Measurements from ENCODE around the gene SENP2.
A peak's percentile ranks its signal among the peaks of the same experiment; 100 is the strongest.
"Not testable (repeated sequence)": the region's sequence is repeated elsewhere in the genome, so short reads cannot be mapped to it uniquely, and the experiment has no call there.

Gene SENP2

DNA sequence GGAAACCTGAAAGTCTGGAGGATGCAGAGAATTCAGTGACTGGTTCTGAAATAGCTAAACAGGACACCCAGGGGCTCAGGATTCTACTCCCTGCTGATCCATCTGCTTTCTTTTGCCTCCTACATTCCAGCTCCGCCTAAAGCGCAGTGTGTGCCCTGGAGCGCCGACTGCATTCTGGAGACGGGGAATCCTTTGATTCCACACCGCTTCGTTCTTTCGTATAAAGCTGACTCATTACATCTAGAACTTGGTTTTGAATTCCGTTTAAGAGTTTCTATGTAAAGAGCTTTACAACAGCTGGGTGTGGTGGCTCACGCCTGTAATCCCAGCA lies 61.8 kb downstream of the SENP2 start:
- DNase-seq (ENCODE audit: low read depth) = no peak

- no peak for DNase-seq (ENCODE audit: low read depth)
Measured at GRCh38 chr3:185648396-185648795, 62.3 kb downstream of the SENP2 start.

- DNase-seq (ENCODE audit: low read depth) = no peak
Measured at GRCh38 chr3:185649414-185649813, 63.3 kb downstream of the SENP2 start.

DNA sequence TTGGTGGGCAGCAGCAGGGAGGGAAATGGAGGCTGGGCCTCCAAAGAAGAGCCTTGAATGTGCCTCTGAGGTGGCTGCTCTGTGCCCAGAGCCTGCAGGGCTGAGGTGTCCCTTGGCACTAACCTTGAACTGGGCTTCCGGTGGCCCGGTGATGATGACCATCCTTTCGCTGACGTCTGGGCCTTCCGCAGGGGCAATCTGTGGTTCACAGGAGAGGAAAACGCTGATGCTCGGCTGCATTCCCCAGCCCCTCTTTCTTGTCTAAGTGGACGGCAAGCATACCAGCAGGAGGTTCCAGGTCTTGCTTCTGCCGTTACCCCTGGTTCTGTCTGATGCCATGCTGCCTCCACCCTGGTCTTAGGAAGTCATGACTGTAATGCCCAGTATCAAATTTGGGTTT lies 65.9 kb downstream of the SENP2 start:
- DNase-seq (ENCODE audit: low read depth) = no peak

DNA sequence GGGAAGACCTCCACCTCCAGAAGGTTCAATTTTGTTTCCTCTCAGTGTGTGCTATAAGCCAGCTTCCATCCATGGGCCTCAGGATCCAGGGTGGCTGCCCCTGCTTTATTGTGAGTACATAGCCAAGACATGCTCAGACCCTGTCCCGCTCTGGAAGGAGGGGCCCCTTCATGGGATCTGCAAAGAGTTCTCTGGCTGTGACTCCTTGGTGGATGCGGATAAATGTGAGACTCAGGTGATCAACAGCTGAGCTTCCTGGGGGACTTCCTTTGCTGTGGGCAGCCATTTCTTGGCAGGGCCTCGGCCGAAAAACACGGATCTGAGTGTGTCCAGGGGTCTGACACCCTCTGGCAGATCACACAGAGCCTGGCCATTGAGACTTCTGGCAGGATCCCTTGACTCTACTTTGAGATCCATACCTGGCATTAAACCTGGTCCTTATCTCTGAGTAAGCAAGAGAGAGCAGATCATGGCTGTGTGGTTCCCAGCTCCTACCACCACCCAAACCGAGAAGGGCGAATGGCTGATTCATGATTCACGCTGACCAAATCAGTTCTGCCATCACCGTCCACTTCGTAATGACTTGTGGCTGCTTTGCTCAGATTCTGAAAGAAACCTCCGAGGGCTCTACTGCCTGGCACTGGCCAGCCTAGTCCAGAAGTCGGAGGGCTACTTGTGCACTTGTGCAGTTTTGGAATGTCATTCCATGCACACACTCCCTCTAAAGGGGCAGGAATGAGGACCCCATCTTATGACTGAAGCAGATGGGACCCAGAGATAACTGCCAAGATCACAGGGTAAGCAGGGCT lies 68.1 kb downstream of the SENP2 start:
- DNase-seq (ENCODE audit: low read depth) = no peak

DNA sequence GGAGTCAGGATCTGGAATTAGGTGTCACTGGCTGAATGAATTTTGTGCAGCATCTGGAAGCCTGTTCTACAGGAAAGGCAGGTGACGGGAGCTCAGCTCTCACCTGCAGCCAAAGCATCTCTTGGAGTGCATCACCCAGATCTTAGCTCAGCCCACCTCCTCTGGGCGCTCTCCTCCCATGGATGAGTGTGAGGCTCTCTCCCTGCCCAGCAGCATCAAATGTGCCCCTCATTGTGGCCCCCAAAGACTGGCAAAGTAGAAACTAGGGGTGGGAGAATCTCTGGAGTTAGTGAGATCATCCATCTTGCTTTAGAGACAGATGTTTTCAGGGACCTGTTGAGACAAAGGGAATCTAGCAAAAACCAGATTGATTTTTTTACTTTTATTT lies 68.7 kb downstream of the SENP2 start:
- DNase-seq (ENCODE audit: low read depth) = no peak

- no peak for DNase-seq (ENCODE audit: low read depth)
Measured at GRCh38 chr3:185655426-185656320, 69.6 kb downstream of the SENP2 start.

- no peak for DNase-seq (ENCODE audit: low read depth)
Measured at GRCh38 chr3:185656321-185656840, 70.3 kb downstream of the SENP2 start.

DNA sequence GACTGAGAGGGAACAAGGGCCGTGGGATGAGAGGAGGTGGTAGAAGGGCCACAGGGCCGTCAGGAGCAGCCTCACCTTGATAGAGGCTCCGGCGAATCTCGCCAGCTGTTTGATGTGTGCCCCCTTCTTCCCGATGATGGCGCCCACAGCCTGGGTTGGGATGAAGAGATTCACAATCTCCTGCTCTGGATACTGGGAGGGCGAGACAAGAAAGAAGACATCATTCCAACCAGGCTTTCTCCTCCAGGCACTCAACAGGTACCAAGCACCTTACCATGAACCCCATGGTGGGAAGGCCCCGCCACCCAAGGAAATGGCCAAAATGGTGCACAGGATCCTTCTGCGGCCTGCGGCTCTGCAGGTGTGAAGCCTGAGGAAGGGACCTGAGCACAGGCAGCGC lies 71.1 kb downstream of the SENP2 start:
- no peak for DNase-seq (ENCODE audit: low read depth)

DNA sequence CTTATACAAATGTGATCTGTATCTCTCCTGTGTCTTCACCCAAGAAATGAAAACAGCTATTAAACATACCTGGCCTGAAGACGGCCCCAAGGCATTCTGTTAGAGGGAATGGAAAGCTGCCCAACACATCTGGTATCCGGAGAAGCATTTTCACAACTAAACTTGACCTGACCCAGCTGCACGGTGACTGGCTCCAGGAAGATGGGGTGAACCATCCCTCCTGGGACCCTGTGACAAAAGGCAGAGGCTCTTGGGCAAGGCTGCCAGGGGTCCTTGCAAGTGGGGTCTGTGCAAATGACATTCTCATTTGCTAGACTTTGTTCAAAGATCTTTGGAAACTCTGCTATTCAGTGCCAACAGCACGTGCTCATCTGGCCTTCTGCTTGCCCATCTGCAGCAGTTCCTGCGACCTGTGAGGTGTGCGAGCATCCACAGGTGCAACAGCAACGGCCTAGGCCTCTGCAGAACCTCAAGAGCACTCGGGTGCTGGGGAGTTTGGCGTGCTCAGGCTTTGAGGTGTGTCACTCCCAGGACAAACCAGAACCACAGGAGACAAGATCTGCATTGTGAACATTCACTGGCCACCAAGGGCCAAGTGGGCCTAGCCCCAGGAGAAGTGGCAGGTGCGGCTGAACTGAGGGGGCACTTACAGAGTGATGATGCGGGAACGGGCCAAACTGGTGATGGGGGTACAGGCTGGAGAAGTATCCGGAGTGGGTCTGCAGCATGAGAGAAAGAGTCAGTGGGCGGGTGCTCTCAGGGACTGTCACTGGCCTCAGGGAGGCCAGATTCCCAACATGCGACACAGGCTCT lies 71.8 kb downstream of the SENP2 start:
- DNase-seq (ENCODE audit: low read depth) = no peak

- DNase-seq (ENCODE audit: low read depth) = no peak
Measured at GRCh38 chr3:185658504-185658912, 72.4 kb downstream of the SENP2 start.

GRCh38 chr3:185658943-185659342 lies 72.8 kb downstream of the SENP2 start:
- no peak for DNase-seq (ENCODE audit: low read depth)

GRCh38 chr3:185659942-185660921 lies 74.1 kb downstream of the SENP2 start:
- peak; percentile 18 for DNase-seq (ENCODE audit: low read depth)

GRCh38 chr3:185661296-185661695 lies 75.2 kb downstream of the SENP2 start:
- not testable (repeated sequence) for DNase-seq (ENCODE audit: low read depth)

- DNase-seq (ENCODE audit: low read depth) = no peak
Measured at GRCh38 chr3:185661772-185662171, 75.7 kb downstream of the SENP2 start.

DNA sequence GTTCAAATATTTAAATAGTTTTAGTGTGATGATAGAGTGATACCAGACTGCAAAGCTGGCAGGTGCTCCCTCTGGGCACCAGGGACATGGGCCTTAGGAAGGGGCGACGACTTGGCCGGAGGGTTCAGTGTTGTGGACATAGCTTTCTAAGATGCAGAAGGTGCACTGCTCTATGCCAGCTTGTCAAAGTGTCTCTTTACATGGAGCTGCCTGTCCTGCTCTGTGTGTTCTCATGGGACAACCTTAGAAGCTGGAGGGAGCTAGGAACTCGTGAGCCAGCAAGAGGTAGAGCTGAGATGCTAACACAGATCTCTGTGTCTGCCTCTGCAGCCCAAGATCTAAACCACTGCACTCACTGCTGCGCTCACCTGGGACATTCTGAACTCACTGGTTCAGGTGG lies 77.8 kb downstream of the SENP2 start:
- DNase-seq (ENCODE audit: low read depth) = no peak

- no peak for DNase-seq (ENCODE audit: low read depth)
Measured at GRCh38 chr3:185667574-185667973, 81.5 kb downstream of the SENP2 start.

DNA sequence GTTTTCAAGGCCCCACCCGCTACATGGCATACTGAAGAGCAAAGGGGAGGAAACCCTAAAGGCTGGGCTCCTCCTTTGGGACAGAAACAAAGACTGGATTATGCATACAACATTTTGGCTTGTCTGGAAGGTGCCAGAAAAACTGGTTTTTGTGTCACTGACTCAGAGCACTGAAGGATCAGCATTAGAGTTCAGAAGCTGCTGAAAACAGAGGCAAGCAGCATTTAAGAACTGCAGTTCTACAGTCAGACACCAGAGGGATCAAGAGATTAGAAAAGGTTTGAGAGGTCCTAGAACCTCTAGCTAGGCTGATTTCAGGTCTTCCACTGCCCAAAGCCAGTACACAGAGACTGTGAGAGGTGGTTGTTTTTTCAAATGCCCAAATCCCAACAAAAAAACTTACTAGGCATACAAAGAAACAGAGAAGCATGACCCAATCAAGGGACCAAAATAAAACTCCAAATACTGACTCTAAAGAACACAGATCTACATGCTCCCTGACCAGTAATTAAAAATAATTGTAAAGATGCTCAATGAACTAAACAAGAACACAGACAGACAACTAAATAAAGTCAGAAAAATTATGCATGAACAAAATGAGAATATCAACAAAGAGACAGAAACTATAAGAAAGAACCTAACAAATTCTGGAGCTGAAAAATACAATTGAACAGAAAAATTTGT lies 91.2 kb downstream of the SENP2 start:
- no peak for DNase-seq (ENCODE audit: low read depth)

- no peak for DNase-seq (ENCODE audit: low read depth)
Measured at GRCh38 chr3:185678027-185678426, 91.9 kb downstream of the SENP2 start.

DNA sequence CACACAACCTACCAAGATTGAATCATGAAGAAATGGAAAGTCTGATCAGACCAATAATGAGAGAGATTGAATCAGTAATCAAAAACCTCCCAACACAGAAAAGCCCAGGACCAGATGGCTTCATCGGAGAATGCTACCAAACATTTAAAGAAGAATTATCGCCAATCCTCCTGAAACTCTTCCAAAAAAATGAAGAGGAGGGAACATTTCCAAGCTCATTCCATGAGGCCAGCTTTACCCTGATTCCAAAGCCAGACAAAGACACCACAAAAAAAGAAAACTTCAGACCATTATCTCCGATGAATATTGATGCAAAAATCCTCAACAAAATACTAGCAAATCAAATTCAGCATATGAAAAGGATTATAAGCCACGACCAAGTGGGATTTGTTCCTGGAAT lies 94.1 kb downstream of the SENP2 start:
- no peak for DNase-seq (ENCODE audit: low read depth)
